Measurements from ENCODE around the gene PTPRK. TPM values are rescaled to one million over a fixed set of nuclear protein-coding genes. Genes with fewer than 3 reads are reported as not detected.

PTPRK gene
- total RNA-seq, 1 donor from 2014 or later: 4.2 TPM

GRCh38 chr6:128144320-128144719 is 376.1 kb downstream of the PTPRK start:
- H3K4me1 Mint-ChIP-seq (ENCODE audit: low read depth): peaks cover 8% of the 10 kb centered on the region
- H3K27ac Mint-ChIP-seq: no peak overlapping the region
- H3K9me3 Mint-ChIP-seq: no peaks in the 10 kb centered on the region
- no peak overlapping the region for H3K4me3 Mint-ChIP-seq (ENCODE audit: low read depth)
- H3K36me3 Mint-ChIP-seq (ENCODE audit: low read depth): no peaks in the 10 kb centered on the region
- DNase-seq (ENCODE audit: low spot score): no peak
- peaks cover 7% of the 10 kb centered on the region for H3K27me3 Mint-ChIP-seq (ENCODE audit: low read depth)
- intact Hi-C loops (cut with micrococcal nuclease): no loop called here

- Mint-ChIP-seq H3K9me3 (no peaks in the 10 kb centered on the region), H3K4me3 (ENCODE audit: low read depth) (no peak overlapping the region), H3K27ac (no peak overlapping the region), H3K4me1 (ENCODE audit: low read depth) (peaks cover 8% of the 10 kb centered on the region), H3K27me3 (ENCODE audit: low read depth) (peaks cover 3% of the 10 kb centered on the region), H3K36me3 (ENCODE audit: low read depth) (no peaks in the 10 kb centered on the region)
- DNase-seq (ENCODE audit: low spot score): no peak
- intact Hi-C loops (cut with micrococcal nuclease): no loop called here
Measured at GRCh38 chr6:128141932-128142331, 378.5 kb downstream of the PTPRK start.

- intact Hi-C loops (cut with micrococcal nuclease): no loop called here
- H3K36me3 Mint-ChIP-seq (ENCODE audit: low read depth): no peaks in the 10 kb centered on the region
- no peak overlapping the region for H3K27ac Mint-ChIP-seq
- H3K4me1 Mint-ChIP-seq (ENCODE audit: low read depth): peaks cover 7% of the 10 kb centered on the region
- H3K4me3 Mint-ChIP-seq (ENCODE audit: low read depth): no peak overlapping the region
- H3K27me3 Mint-ChIP-seq (ENCODE audit: low read depth): peaks cover 3% of the 10 kb centered on the region
- no peak for DNase-seq (ENCODE audit: low spot score)
- H3K9me3 Mint-ChIP-seq: no peaks in the 10 kb centered on the region
Measured at GRCh38 chr6:128139519-128139918, 380.9 kb downstream of the PTPRK start.

GRCh38 chr6:128138694-128139093 is 381.7 kb downstream of the PTPRK start:
- intact Hi-C loops (cut with micrococcal nuclease): no loop called here
- no peaks in the 10 kb centered on the region for H3K36me3 Mint-ChIP-seq (ENCODE audit: low read depth)
- H3K27me3 Mint-ChIP-seq (ENCODE audit: low read depth): peaks cover 3% of the 10 kb centered on the region
- H3K4me3 Mint-ChIP-seq (ENCODE audit: low read depth): no peak overlapping the region
- DNase-seq (ENCODE audit: low spot score): no peak
- no peak overlapping the region for H3K27ac Mint-ChIP-seq
- peaks cover 4% of the 10 kb centered on the region for H3K4me1 Mint-ChIP-seq (ENCODE audit: low read depth)
- no peaks in the 10 kb centered on the region for H3K9me3 Mint-ChIP-seq

- Mint-ChIP-seq H3K4me3 (ENCODE audit: low read depth) (no peak overlapping the region), H3K9me3 (peaks cover 3% of the 10 kb centered on the region), H3K36me3 (ENCODE audit: low read depth) (peaks cover 2% of the 10 kb centered on the region), H3K4me1 (ENCODE audit: low read depth) (peaks cover 13% of the 10 kb centered on the region), H3K27ac (no peak overlapping the region), H3K27me3 (ENCODE audit: low read depth) (peaks cover 2% of the 10 kb centered on the region)
- intact Hi-C loops (cut with micrococcal nuclease): no loop called here
- no peak for DNase-seq (ENCODE audit: low spot score)
Measured at GRCh38 chr6:128135325-128135724, 385.1 kb downstream of the PTPRK start.

- H3K27ac Mint-ChIP-seq: no peak overlapping the region
- DNase-seq (ENCODE audit: low spot score): no peak
- peaks cover 3% of the 10 kb centered on the region for H3K9me3 Mint-ChIP-seq
- peaks cover 18% of the 10 kb centered on the region for H3K4me1 Mint-ChIP-seq (ENCODE audit: low read depth)
- no peaks in the 10 kb centered on the region for H3K27me3 Mint-ChIP-seq (ENCODE audit: low read depth)
- intact Hi-C loops (cut with micrococcal nuclease): no loop called here
- no peak overlapping the region for H3K4me3 Mint-ChIP-seq (ENCODE audit: low read depth)
- H3K36me3 Mint-ChIP-seq (ENCODE audit: low read depth): peaks cover 2% of the 10 kb centered on the region
Measured at GRCh38 chr6:128131566-128131965, 388.8 kb downstream of the PTPRK start.

- H3K4me3 Mint-ChIP-seq (ENCODE audit: low read depth): no peak overlapping the region
Measured at GRCh38 chr6:128131036-128131435, 389.4 kb downstream of the PTPRK start.

GRCh38 chr6:128129679-128130078 is 390.7 kb downstream of the PTPRK start:
- Mint-ChIP-seq H3K4me1 (ENCODE audit: low read depth) (peaks cover 18% of the 10 kb centered on the region), H3K9me3 (peaks cover 3% of the 10 kb centered on the region), H3K4me3 (ENCODE audit: low read depth) (no peak overlapping the region), H3K27ac (no peak overlapping the region), H3K36me3 (ENCODE audit: low read depth) (peaks cover 2% of the 10 kb centered on the region), H3K27me3 (ENCODE audit: low read depth) (no peaks in the 10 kb centered on the region)
- intact Hi-C loops (cut with micrococcal nuclease): no loop called here
- DNase-seq (ENCODE audit: low spot score): no peak

More at GRCh38 chr6:128131036-128131435, 389.4 kb downstream of the PTPRK start:
- Mint-ChIP-seq H3K27ac (no peak overlapping the region), H3K27me3 (ENCODE audit: low read depth) (no peaks in the 10 kb centered on the region), H3K36me3 (ENCODE audit: low read depth) (peaks cover 2% of the 10 kb centered on the region), H3K4me1 (ENCODE audit: low read depth) (peaks cover 18% of the 10 kb centered on the region), H3K9me3 (peaks cover 3% of the 10 kb centered on the region)
- intact Hi-C loops (cut with micrococcal nuclease): no loop called here
- DNase-seq (ENCODE audit: low spot score): no peak

GRCh38 chr6:128127650-128128049 is 392.7 kb downstream of the PTPRK start:
- Mint-ChIP-seq H3K27me3 (ENCODE audit: low read depth) (no peaks in the 10 kb centered on the region), H3K27ac (no peak overlapping the region), H3K4me1 (ENCODE audit: low read depth) (peaks cover 23% of the 10 kb centered on the region), H3K36me3 (ENCODE audit: low read depth) (peaks cover 2% of the 10 kb centered on the region), H3K4me3 (ENCODE audit: low read depth) (no peak overlapping the region), H3K9me3 (peaks cover 3% of the 10 kb centered on the region)
- intact Hi-C loops (cut with micrococcal nuclease): no loop called here
- DNase-seq (ENCODE audit: low spot score): no peak

- H3K4me1 Mint-ChIP-seq (ENCODE audit: low read depth): peaks cover 17% of the 10 kb centered on the region
- H3K4me3 Mint-ChIP-seq (ENCODE audit: low read depth): no peak overlapping the region
- no peaks in the 10 kb centered on the region for H3K36me3 Mint-ChIP-seq (ENCODE audit: low read depth)
- no peaks in the 10 kb centered on the region for H3K9me3 Mint-ChIP-seq
- no peak overlapping the region for H3K27ac Mint-ChIP-seq
- H3K27me3 Mint-ChIP-seq (ENCODE audit: low read depth): no peaks in the 10 kb centered on the region
- no peak for DNase-seq (ENCODE audit: low spot score)
- intact Hi-C loops (cut with micrococcal nuclease): no loop called here
Measured at GRCh38 chr6:128124713-128125112, 395.7 kb downstream of the PTPRK start.

- Mint-ChIP-seq H3K9me3 (no peaks in the 10 kb centered on the region), H3K4me1 (ENCODE audit: low read depth) (peaks cover 12% of the 10 kb centered on the region), H3K27me3 (ENCODE audit: low read depth) (peaks cover 2% of the 10 kb centered on the region), H3K27ac (no peak overlapping the region), H3K4me3 (ENCODE audit: low read depth) (no peak overlapping the region), H3K36me3 (ENCODE audit: low read depth) (no peaks in the 10 kb centered on the region)
- DNase-seq (ENCODE audit: low spot score): no peak
- intact Hi-C loops (cut with micrococcal nuclease): no loop called here
Measured at GRCh38 chr6:128121610-128122009, 398.8 kb downstream of the PTPRK start.

GRCh38 chr6:128121190-128121589 is 399.2 kb downstream of the PTPRK start:
- H3K27me3 Mint-ChIP-seq (ENCODE audit: low read depth): peaks cover 2% of the 10 kb centered on the region
- H3K4me3 Mint-ChIP-seq (ENCODE audit: low read depth): no peak overlapping the region
- intact Hi-C loops (cut with micrococcal nuclease): no loop called here
- H3K4me1 Mint-ChIP-seq (ENCODE audit: low read depth): peaks cover 12% of the 10 kb centered on the region
- H3K36me3 Mint-ChIP-seq (ENCODE audit: low read depth): no peaks in the 10 kb centered on the region
- no peak overlapping the region for H3K27ac Mint-ChIP-seq
- no peaks in the 10 kb centered on the region for H3K9me3 Mint-ChIP-seq
- no peak for DNase-seq (ENCODE audit: low spot score)

- peaks cover 6% of the 10 kb centered on the region for H3K4me1 Mint-ChIP-seq (ENCODE audit: low read depth)
- no peaks in the 10 kb centered on the region for H3K36me3 Mint-ChIP-seq (ENCODE audit: low read depth)
- H3K27ac Mint-ChIP-seq: no peak overlapping the region
- H3K27me3 Mint-ChIP-seq (ENCODE audit: low read depth): peaks cover 2% of the 10 kb centered on the region
- no peaks in the 10 kb centered on the region for H3K9me3 Mint-ChIP-seq
- no peak for DNase-seq (ENCODE audit: low spot score)
- intact Hi-C loops (cut with micrococcal nuclease): no loop called here
- no peak overlapping the region for H3K4me3 Mint-ChIP-seq (ENCODE audit: low read depth)
Measured at GRCh38 chr6:128118401-128118800, 402.0 kb downstream of the PTPRK start.

- Mint-ChIP-seq H3K9me3 (no peaks in the 10 kb centered on the region), H3K36me3 (ENCODE audit: low read depth) (no peaks in the 10 kb centered on the region), H3K4me3 (ENCODE audit: low read depth) (no peak overlapping the region), H3K4me1 (ENCODE audit: low read depth) (peaks cover 7% of the 10 kb centered on the region), H3K27me3 (ENCODE audit: low read depth) (peaks cover 2% of the 10 kb centered on the region), H3K27ac (no peak overlapping the region)
- intact Hi-C loops (cut with micrococcal nuclease): no loop called here
- no peak for DNase-seq (ENCODE audit: low spot score)
Measured at GRCh38 chr6:128117916-128118315, 402.5 kb downstream of the PTPRK start.
